Activated naive CD4-positive, alpha-beta T cell treated with anti-CD3 and anti-CD28 coated beads, Interleukin-2, amount 10 ng/mL, durations not matched to agents 5 hours and 36 hours (primary cell): Measurements from ENCODE around the gene RIOK1. TPM values are rescaled to one million over a fixed set of nuclear protein-coding genes. Genes with fewer than 3 reads are reported as not detected.

Source experiments
- total RNA-seq, 2 experiments: library from RNA; stranded (reverse); gene quantifications; one replicate each; pipeline ENCODE4 v1.2.3, GENCODE V29; 2021

RIOK1 gene
- total RNA-seq: 10 to 100 TPM; 27.4 to 30.5 TPM

DNA sequence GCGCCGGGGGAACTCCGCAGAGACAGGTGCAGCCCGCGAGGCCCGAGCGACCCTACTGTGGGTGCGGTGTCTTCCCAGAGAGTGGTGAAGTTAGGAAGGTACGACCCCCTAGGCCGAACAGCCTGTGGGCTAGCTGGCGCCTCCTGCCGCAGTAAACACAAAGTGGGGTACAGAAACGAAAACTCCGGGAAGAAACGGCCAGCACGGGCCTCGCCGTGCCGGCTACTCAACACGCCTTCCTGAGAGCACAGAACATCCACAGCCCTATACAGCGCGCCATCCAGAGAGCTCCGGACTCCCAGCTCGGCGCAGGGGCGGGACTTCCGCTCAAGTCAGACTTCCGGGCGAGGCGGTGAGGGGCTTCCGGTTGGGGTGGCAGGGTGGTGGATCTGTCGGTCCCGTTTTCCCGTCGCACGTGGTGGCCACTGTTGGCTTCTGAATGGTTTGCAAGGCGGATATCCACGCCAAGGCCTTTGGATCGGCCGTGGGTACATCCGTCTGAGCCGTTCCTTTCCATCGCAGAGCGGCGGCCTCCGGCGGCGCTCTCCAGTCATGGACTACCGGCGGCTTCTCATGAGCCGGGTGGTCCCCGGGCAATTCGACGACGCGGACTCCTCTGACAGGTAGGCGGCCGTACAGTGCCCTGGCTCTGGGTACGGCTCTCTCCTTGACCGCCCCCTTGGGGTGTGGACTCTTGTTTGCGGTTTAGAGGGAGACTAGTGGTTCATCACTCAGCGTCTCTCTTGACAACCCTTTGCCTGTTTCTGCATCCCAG, at the start of gene RIOK1, which contains the start of gene CAGE1:
Gene RIOK1 (plus strand): TSS at position 358 of the 775 bp plus-strand sequence. CDS start 195 bp downstream, at position 553.
Gene CAGE1 (minus strand): TSS at position 292 of the 775 bp plus-strand sequence. CDS start 2,569 bp downstream, outside the sequence.

Other genes with a start within 250 kb of the RIOK1 start
- 100 to 1,000 TPM; 157 to 162 TPM for gene SSR1, start 76.6 kb upstream of the RIOK1 start, total RNA-seq
- gene CAGE1, start 66 bp upstream of the RIOK1 start, total RNA-seq: not detected
- gene DSP, start 151.9 kb downstream of the RIOK1 start, total RNA-seq: under 1 TPM; 0.15 to 0.19 TPM
- gene SNRNP48, start 200.4 kb downstream of the RIOK1 start, total RNA-seq: 10 to 100 TPM; 15.1 to 16.3 TPM